HG03196 (cell line): Measurements from ENCODE around the gene ADRA2A.

Source experiments
- ATAC-seq: cut with Tn5 transposase; IDR thresholded peaks from one replicate; pipeline ENCODE4 v1.9.1; 2021; ENCODE audit not compliant: unreplicated experiment

The ADRA2A gene

DNA sequence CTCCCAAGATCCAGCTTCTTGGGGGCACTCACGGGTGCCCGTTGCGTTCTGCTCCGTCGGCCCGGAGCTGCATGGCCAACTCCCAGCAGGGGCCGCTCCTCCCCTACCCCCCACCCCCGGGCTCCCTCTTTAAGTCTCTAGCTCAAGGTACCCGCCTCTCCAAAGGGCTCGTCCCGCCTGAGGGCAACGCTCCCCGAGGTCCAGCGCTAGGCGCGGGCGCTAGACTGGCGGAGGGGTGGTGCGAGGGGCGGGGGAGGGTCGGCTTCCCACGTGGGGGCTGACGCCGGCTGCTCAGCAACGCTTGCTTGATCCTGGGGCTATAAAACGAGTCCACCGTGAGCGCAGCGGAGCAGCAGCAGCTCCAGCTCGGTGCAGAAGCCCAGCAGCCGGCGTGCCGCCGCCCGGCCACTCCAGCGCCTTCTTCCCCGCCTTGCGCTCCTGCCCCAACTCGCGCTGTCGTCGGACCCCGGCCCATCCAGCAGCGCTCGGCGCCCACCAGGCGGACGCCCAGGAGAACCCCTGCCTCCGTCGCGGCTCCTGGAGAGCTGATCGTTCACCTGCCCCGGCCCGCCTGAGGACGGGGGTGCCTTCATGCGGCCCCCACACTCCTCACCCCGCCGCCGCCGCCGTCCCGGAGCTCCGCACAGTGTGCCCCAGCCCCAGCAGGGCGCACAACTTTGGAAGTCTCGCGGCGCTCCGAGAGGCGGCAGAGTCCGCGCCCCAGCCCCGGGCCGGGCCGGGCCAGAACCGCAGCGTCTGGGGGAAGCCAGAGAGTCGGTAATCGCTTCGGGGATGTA is at the start of gene ADRA2A:
Gene ADRA2A, plus strand, starts transcription at position 348 of the 797 bp plus-strand sequence. CDS start 968 bp downstream, outside the sequence.
- no peak for ATAC-seq

- ATAC-seq: peak; percentile 72
Measured at GRCh38 chr10:111030042-111030750, 46.6 kb upstream of the ADRA2A start.

DNA sequence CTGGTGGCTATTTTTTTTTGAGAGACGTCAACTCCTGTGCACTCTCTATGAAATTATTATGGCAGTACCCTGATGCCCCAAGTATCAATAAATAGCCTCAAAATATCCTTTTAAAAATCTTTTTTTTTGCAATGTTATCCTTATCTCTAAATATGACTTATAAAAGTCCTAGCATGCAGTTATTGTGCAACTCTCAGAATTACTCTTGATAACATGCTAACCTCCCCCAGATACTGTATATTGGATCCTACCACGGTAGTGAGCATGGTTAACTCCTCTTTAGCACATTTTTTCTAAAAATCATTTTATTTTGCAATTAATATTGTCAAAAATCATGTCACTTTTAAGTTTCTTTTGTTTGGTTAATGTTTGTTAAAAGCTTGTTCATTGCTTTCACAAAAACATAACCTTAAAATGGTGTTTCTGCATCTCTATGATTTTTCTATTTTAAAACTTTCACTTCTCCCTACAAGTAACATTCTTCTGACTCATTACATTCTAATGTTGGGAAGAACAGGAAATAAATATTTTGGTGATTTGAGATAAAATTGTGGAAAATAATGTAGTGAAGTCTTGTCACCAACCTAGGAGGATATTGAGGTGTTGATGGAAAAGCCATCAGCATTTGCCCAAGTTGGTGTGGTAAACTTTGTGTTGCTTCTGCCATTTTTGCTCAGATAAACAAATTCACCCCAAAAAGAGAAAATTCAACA is 42.1 kb upstream of the ADRA2A start:
- no peak for ATAC-seq

GRCh38 chr10:111035542-111035941 is 41.3 kb upstream of the ADRA2A start:
- no peak for ATAC-seq

DNA sequence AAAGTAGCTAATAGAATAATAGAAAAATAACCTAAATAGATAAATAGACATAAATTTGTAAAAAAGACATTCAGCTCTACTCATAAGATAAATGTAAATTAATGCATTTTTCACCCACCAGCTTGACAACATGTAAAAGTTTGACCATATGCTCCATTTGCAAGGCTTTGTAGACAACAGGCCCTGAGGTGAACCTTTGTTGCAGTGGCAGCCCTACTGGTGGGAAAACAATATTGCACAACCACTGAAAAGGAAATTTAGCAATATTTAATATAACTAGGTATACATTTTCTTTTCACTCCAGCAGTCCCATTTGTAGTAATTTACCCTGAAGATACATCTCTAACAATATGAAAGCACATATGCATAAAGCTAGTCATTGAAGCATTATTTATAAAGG is 39.0 kb upstream of the ADRA2A start:
- no peak for ATAC-seq

DNA sequence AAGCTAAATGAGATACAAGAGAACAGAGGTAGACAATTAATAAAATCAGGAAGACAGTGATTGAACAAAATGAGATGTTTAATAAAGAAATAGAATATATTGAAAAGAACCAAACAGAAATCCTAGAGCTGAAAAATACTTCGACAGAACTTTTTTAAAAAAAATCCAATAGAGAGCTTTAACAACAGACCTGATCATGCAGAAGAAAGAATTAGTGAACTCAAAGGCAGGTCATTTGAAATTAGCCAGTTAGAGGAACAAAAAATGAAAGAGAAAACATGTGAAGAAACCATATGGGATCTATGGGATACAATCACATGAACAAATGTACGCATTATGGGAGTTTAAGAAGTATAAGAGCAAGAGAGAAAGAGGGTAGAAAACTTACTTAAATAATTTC is 37.3 kb upstream of the ADRA2A start:
- no peak for ATAC-seq

DNA sequence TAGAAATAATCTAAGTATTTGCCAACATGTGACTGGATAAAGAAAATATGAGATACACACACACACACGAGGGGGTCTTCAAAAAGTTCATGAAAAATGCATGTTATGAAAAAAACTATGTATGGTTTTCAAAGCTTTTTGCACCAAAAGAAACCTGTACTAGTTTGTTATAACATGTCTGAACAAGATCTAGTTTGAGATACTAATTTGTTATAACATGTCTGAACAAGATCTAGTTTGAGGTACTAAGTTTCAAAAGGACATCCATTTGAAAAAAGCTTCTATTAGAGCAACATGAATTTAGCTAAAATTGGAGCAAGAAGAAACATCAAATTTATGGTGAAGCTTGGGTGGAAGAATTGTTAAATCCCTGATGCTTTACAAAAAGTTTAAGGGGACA is 19.8 kb upstream of the ADRA2A start:
- no peak for ATAC-seq

GRCh38 chr10:111063471-111063870 is 13.4 kb upstream of the ADRA2A start:
- ATAC-seq: no peak

DNA sequence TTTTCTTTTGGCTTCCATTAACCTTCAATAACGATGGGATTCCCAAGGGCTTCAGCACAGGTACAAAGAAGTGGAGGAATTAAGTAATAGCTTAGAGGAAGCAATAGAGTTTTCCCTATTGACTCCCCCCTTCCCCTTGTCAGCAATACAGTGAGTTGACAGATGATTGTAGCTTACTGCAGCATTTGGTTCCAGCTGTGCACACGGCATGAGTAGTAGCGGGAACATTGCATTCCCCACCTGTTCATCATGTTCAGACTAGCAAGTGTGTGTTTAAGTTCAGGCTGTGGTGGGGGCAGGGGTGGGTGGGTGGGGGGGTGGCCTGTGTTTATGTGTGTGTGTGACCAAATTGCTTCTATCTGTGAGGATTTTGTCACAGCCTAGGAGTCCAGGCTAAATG is 4.6 kb upstream of the ADRA2A start:
- ATAC-seq: no peak

- no peak for ATAC-seq
Measured at GRCh38 chr10:111075577-111076185, 1.1 kb upstream of the ADRA2A start.

DNA sequence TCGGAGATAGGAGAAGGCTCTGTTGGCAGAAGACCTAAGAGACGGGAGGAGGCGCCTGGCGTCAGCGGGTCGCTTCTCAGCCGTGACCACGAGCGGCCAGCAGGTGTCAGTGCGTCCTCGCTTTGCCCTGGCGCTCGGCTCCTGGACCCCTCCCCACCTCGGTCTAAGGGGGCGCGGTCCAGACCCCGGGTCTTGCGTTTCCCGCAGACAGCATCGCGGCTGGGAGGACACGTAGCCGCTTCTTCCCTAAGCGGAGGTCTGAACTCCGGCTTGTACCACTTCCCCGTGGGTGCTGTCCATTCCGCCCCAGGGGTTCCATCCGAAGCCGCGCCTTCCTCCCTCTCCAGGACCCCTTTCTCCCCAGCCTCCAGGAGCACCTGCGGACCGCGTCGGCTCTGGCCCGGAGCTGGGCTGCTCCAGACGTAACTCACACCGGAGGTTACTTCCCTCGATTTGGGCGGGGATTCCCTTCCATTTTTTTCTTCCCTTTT is 593 bp upstream of the ADRA2A start:
- no peak for ATAC-seq

GRCh38 chr10:111077479-111077784 is 603 bp downstream of the ADRA2A start:
- ATAC-seq: no peak

- ATAC-seq: no peak
Measured at GRCh38 chr10:111077785-111078504, 1.1 kb downstream of the ADRA2A start.

GRCh38 chr10:111078505-111079185 is 1.8 kb downstream of the ADRA2A start:
- ATAC-seq: no peak

- no peak for ATAC-seq
Measured at GRCh38 chr10:111079241-111079760, 2.5 kb downstream of the ADRA2A start.

GRCh38 chr10:111079781-111080180 is 3.0 kb downstream of the ADRA2A start:
- ATAC-seq: no peak

DNA sequence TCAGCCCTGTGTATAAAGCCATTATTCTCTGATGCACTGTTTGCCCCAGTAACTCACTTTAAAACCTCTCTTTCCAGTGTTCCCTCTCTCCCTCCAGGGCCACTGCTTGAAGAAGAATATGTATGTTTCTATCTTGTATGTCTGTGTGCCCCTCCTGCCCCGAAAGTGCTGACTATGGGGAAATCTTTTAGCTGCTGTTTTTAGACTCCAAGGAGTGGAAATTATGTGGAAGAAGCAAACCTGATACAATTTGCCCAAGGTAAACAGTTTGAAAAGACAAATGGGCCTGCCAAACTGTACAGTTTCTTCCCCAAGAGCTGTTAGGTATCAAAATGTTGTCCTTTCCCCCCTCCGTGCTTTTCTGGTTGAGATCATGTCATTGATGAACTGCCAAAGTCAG is 3.4 kb downstream of the ADRA2A start:
- no peak for ATAC-seq

GRCh38 chr10:111081595-111081994 is 4.8 kb downstream of the ADRA2A start:
- no peak for ATAC-seq

DNA sequence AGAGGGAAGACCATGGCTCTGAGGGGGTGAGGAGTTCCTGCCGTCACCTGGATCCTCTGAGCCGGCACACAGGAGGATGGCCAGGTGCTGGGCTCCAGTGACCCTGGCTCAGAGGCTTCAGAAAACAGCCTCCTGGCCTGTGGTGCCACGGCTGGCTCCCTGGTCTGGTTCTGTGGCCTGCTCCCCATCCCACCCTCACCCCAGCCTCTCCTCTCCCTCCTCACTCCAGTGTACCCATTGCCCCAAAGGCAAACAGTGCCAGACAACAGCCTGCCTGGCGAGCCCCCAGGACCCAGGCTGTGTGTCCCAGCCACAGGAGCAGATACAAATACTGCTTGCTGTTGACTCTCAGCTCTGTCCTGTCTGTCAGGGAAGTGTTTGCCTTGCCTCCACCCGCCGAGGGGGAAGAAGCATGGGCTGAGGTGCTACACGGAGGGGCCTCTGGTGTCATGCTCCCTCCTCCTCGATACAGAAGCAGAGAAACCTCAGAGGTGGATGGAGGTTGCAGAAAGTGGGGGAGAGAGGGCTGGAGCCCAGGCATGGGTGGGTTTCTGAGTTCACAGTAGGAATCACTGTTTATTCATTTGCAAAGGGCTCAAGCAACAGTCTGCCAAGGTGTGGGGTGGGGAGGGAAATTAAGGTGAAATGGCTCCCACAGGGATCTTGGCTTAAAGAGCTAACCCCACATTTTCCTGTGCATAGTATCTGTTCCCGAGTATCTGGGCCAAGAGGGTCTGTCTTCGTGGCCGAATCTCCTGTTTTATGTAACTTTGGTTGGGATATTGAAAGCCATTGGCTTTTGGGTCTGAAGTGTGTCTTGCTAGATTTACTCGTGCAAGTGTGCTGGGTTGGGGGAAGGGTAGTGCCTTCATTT is 5.5 kb downstream of the ADRA2A start:
- no peak for ATAC-seq
